CD4-positive, alpha-beta T cell treated with Interleukin-6 for 4 hours (primary cell): Measurements from ENCODE around the gene EMX1.

ENCODE experiments used
- DNase-seq: peaks from one replicate; pipeline ENCODE4 v3.0.0-alpha.2; 2020; ENCODE audit warnings: mixed read lengths

Gene EMX1

DNA sequence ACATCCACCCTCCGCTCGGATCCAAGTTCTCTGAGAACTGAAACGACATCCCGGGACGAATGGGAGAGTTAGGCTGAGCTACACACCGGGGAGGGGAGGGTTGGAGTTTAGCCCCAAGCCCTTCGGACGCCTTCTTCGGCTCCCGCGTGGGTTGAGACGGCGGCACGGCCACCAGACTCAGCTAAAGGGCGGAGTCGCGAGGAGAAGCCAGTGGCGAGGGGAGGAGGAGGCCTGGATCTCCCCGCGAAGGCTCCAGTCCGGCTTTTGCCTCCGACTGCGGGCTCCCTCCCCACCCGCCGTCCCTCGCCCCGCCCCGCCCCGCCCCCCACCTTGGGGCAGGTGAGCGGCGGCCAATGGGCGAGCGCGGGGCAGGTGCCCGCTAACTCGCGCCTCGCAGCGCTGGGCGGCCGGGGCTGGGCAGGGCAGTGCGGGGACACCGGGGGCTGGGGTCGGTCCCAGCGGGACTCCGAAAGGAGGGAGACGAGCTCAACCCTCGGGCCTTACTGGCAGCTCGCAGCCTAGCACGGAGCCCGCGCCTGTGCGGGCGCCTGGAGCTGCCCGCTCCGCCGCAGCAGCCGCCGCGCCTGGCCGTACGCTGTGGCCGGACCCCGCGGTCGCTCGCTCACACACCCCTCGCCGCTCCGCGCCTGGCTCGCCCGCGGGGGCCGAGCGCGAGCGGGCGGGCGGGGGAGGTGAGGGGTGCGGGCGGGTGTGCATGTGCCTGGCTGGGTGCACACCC, at the start of gene EMX1:
EMX1 (plus strand) TSS at position 382 of the 739 bp plus-strand sequence; CDS start at position 716, 334 bp downstream.
- DNase-seq, result peak; percentile 59

DNA sequence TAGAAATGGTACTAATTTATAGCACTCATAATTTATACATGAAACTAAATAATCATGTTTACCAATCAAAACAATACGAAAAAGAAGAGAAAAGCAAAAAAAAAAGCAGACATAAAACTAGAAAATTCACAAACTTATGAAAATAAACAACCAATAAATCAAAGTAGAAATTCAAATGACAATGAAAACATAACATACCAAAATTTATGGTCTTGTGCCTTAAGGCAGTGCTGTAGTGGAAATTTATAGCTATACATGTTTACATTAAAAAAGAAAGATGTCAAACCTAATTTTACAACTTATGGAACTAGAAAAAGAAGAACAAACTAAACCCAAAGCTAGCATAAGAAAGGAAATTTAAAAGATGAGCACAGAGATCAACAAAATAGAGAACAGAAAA, 46.3 kb upstream of the EMX1 start:
- no peak for DNase-seq

DNA sequence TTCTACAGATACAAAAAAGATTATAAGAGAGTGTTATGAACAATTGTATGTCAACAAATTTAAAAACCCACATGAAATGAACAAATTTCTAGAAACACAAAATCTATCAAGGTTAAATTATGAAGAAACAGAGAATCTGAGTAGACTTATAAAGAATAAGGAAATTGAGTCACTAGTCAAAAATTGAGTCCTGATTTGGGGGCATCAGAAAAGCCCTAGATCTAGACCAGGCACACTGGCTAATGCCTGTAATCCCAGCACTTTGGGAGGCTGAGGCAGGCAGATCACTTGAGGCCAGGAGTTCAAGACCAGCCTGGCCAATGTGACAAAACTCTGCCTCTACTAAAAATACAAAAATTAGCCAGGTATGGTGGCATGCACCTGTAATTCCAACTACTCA, 45.4 kb upstream of the EMX1 start:
- DNase-seq, result no peak

DNA sequence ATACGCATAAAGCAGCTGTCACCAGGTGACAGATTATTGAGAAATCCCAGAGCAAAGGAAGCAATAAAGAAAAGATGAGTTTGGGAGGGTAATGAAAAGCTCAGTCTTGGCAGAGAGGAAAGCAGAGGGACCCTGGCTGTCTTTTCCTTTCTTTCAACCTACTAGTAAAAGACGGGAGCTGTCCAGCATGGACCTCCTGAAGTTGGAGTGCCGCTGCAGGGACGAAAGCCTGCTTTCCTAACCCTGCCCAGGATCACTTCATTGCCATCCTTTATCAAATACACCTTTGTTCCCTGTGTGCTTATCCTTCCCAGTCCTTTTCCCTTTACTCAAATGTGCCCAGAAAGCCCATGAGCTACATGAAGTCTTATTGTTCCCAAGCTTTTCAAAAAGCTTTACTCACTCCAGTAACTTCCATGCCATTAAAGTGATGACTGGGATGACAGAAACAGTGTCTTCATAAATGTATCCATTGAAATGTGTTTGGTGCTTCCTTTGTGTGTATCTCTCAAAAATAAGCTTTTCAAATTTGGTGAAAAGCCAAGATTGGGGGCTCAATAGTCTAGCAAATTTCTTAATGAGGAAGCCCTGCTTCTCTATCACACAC, 33.9 kb upstream of the EMX1 start:
- no peak for DNase-seq

DNA sequence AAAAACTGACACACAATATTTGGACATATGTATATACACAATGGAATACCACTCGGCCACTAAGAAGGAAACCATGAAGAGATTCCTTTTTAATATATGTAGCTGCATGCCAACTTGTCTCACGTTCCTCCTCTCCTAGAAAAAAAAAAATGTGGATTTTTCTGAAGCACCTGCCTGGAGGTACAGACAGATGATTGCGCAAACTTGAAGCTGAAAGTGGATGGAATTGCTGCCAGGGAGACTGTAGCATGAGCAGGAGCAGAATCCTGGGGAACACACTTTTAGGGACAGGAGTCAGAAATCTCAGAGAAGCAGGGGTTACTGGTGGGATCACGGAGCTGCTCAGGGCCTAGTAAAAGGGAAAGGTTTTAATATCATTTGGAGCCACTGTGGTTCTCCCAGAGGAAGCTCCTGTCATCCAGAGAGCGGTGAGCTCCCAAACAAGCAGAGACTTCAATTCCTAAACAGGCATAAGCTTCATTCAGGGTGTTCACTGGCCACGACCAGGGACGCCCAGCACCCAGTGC, 30.8 kb upstream of the EMX1 start:
- no peak for DNase-seq

DNA sequence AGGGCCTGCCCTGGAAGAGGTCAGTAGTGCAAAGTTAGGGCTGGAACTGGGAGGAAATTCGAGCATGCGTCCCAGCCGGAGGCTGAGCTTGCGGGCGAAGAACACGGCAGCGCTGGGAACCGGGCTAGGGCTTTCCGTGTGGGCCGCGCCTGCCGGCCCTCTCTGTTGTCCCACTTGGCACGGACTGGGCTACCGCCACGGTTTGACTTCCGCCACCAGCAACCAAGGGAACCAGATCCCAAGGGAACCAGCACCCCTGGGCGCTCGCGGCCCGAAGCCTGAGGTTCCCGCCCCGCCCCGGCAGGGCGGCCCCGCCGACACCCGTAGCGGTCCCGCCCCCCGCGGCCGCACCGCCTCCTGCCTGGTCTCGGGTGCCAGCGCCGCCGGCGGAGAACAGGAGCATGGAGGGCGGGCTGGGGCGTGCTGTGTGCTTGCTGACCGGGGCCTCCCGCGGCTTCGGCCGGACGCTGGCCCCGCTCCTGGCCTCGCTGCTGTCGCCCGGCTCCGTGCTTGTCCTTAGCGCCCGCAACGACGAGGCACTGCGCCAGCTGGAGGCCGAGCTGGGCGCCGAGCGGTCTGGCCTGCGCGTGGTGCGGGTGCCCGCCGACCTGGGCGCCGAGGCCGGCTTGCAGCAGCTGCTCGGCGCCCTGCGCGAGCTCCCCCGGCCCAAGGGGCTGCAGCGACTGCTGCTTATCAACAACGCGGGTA, 30.1 kb upstream of the EMX1 start, which contains the start of gene SPR:
SPR (plus strand) TSS at position 377 of the 708 bp plus-strand sequence; CDS start at position 402, 25 bp downstream.
- DNase-seq, result peak; percentile 61

DNA sequence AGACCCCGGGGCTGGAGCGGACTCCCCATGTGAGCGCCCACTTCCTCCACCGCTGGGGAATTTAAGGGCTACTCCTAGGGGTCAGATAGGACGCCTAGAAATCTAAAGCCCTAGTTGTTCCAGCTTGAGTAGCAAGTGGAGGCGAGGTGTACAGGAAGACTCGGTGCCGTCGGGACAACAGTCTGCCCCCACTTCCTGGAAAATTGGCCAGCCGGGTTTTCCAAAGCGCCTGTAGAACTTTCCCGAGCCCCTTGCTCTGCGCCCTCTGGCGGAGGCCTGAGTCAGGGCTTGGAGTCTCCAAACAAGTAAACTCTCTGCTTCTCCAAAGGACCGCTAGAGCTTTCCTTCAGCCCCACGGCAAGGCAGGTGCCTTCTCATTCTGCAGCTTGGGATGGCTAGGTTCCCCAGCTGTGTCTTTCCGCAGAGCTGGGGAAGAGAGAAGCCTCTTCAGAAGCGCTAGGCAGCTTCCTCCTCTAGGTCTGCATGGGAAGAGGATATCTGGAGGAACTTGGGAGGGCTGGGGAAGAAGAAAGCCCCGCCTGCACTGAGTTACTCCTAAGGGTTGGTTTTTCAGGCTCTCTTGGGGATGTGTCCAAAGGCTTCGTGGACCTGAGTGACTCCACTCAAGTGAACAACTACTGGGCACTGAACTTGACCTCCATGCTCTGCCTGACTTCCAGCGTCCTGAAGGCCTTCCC, 29.4 kb upstream of the EMX1 start:
- DNase-seq, result peak; percentile 54

DNA sequence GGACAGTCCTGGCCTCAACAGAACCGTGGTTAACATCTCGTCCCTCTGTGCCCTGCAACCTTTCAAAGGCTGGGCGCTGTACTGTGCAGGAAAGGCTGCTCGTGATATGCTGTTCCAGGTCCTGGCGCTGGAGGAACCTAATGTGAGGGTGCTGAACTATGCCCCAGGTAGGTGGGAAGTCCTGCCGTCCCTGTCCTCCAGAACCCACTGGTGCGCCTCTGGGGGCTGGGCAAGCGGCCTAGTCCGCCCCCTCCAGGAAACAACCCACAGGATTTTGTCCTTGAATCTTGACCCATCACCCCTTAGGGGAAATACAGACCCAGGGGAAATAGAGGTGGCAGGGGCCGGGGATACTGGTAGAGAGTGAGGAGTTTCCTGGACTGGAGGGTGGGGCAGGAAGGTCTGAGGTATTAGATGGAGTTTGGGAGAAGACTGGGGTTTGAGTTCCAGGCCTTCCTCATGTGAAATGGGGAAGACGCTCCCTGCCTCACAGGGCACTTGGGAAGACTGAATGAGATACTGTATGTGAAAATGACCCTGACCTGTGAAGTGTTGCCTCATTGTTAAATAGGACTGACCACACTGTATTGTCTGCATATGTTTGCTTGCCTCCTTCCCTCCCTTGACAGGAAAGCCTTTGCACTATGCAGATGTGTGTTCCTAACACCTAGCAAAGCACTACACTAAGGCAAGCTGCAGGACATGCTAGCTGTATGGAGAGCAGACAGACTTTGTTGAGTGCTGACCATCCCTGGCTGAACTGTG, 28.7 kb upstream of the EMX1 start:
- DNase-seq, result no peak

DNA sequence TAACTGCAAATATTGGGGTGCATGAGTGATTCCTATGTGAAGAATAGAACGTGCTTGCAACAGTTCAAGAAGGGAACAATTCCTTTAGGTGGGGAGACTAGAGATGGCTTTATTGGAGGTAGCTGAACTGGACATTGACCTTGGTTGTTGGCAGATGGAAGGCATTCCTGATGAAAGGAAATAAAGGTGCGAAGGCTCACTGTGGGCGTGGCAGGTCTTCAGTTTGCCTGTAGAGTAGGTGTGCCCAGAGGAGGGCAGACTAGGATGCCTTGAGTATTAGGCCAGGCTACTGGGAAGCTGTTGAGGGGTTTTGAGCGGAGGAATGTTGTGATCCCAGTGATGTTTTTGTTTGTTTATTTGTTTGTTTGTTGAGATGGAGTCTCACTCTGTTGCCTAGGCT, 27.3 kb upstream of the EMX1 start:
- no peak for DNase-seq

DNA sequence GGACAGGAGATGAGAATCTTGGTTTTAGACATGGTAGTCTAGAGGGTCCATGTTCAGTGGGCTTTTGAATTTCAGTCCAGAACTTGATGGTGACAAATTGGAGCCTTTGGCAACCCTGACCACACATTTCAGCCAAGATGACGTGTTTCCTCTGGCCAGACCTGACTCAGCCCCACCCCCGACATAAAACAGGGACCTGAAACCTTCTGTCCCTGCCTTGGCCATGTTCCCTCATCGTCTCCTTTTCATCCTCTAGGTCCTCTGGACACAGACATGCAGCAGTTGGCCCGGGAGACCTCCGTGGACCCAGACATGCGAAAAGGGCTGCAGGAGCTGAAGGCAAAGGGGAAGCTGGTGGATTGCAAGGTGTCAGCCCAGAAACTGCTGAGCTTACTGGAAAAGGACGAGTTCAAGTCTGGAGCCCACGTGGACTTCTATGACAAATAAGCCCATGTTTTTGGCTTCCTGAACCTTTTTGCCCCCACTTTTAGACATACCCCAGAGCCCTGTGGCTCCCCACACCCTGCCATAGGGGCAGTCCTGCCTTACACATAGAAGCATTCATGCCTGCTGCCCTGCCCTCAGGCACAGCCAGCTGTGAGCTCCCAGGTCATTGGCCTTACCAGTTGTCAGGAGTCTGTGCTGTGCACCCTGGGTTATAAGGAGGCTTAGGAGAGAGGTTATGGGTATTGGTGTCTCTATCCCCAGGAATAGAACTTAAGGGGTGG, 26.1 kb upstream of the EMX1 start:
- DNase-seq, result no peak

DNA sequence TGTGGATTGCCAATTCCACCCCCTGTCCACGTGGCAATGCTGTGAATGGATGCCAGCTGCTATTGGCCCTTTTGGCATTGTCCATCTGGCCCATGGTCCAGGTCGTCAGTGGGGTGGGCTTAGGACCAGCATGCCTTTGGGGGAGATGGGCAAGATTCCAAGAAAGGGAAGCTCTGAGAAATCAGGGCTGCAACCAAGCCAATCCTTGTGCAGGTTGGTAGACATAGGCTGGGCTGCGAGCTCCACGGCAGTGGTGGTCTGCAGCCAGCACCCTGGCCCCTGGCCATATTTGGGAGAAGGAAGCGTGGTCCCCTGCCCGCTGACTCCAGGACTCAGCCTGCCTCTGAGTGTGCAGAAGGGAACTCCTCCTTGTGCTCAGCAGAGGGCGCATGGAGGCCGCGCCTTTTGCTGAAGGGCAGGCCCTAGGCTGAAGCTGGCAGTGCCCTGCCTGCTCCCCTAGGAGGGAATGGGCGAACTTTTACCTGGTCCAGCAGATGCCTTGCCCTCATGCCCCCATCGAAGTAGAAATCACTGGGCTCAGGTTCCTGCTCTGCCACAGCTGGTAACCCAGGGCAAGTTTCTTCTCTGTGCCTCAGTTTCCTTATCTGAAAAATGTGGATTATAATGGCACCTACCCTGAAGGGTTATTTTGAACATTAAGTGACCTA, 24.7 kb upstream of the EMX1 start:
- DNase-seq, result peak; percentile 56

DNA sequence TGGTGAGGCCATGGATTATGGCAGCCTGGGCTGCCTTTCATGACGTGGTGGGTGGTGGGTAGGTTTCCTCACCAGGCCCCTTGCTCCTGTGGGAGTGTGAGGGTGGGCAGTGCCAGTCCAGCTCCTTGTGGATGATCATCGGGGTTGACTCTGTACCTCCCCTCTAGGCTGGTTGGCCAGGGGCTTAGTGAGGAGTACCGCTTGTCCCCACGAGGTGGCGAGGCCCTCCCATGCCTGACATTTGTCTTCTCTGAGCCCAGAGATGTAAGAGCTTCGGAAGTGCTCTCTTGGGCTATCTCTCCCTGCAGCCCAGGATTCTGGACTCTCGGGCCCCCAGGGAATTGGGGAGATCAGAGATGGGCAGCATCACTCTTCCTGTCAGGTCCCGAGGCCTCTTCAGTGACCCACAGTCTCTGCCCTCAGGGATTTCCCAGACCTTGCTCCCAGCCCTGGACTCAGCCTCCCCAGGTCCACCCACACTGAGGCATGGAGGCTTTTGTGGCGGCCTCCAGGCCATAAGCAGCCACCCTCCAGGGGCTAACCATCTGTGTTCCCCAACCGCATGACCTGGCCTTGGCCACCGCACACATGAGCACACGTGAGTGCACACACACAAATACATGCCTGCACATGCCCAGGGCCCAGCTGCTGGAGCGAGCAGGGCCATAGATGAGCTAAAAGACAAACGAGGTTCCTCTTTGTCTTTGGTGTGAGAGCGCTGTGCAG, 23.6 kb upstream of the EMX1 start:
- DNase-seq, result peak; percentile 20

DNA sequence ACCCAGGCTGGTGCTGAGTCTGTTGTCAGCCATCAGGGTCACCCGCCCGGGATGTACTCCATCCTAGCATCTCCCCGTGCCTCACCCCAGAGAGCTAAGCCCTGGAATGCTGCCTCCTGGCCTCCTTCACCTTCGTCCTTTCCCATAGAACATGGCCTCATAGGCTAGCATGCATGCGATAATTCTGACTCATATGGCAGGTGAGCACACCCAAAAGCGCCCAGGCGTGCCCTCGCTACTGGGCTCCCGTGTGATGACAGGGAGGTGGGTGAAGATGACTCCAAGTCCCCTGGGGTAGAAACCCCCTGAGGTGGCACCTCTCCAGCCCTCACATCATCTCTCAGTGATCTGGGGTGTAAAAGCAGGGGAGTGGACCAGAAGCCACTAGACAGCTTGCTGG, 22.8 kb upstream of the EMX1 start:
- no peak for DNase-seq

DNA sequence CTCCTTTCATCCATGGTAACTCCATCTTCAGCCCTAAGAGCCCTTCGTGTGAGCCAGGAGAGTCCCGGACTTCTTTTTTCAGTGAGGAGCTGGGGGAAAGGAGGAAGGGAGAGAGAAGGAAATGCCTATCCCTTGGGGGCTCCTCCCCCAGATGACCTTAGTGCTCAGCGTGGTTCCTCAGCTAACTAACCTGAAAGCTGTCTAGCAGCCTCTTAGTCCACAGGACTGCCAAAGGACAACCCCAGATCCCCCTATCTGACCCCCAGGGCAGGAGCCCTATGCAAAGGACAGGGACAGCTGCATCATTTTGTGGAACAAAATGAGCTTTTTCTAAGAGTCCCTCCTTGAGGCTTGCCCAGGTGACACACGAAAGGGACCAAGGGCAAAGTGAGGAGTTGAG, 22.2 kb upstream of the EMX1 start:
- no peak for DNase-seq

DNA sequence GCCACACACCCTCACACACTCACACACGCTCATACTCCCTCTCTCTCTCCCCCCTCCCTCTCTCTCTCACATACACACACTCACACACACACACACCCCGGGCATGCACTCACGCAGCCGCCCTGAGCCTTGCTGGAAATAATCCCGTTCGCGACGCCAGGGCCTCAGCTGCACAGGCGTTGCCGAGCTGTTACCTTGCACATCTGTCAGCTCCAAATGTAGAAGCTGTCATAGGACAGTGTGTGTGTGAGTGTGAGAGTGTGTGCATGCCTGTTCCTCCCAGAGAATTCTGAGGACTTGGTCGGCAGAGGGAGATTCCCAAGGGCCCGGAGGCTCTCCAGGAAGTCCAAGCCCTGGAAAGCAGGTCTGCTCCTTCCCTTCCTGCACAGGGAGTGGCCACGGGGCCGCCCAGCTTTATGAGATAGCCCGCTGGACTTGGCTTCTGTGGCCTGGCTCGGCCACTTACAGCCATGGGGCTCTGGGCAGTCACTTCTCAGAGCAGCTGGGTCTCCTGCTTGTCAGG, 21.5 kb upstream of the EMX1 start:
- DNase-seq, result no peak

DNA sequence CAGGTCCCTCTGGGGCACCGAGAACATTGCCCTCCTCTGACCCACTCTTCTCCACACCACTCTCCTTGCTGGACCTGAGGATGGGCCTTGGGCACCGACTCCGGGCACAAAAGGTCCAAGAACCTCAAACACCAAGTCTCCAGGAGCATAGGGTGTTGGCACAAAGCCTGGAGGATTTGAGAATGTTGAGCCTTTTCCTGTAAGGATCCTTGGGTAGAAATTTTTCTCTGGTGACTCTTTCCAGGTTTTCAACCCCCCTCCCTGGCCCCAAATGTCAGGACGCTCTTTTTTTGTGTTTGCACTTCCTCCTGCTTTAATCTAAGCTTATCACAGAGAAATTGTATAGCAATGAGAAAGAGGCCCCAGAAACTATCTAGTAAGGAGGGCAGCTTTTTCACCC, 20.9 kb upstream of the EMX1 start:
- no peak for DNase-seq

DNA sequence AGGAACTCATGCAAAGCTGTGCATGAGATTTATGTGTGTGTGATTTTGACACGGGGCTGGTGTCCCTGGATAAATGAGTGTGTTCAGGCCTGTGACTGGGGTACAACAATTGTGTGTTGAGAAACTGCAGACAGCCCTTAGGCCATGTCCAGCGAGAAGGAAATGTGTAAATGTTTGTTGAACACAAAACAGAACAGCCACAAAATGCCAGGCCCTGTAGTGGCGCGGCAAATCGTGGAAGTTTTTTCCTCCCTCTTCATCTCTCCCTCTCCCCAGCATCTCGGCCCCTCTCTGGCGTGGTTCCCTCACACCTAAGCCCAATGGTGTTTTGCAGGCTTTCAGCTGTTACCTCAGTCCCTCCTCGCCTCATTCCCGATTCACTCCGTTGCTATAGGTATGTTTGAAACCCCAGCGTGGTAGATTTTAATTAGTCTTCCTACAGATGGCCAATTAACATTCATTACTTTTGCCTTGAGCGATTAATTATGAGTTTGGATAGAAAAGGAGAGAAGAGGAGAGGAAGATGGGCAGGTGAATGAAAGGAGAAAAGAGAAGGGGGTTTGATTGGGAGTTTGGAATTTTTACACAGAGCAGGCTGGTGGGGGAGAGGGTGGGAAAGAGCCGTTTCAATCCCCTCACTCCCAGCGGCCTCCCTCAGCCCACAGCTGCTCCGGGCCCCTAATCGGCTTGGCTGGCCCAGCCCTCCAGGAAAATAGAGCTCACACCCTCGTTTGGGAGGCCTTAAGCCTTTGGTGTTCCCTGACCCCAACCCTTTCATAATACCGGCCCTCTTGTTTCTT, 19.3 kb upstream of the EMX1 start:
- DNase-seq, result no peak

DNA sequence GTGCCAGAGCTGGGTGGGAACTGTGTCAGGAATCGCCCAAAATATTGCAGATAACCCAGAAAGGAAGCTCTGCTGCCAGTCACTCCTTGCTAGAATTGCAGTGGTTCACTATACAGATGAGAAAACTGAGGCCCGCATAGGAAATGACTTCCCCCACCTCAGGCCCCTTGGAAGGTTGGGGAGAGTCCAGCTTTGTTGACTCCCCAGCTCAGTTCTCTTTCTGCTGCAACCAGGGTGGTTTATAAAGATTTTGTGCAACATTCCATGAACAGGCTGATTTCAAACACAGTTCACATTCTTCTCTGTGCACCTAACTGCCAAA, 18.8 kb upstream of the EMX1 start:
- DNase-seq, result no peak

DNA sequence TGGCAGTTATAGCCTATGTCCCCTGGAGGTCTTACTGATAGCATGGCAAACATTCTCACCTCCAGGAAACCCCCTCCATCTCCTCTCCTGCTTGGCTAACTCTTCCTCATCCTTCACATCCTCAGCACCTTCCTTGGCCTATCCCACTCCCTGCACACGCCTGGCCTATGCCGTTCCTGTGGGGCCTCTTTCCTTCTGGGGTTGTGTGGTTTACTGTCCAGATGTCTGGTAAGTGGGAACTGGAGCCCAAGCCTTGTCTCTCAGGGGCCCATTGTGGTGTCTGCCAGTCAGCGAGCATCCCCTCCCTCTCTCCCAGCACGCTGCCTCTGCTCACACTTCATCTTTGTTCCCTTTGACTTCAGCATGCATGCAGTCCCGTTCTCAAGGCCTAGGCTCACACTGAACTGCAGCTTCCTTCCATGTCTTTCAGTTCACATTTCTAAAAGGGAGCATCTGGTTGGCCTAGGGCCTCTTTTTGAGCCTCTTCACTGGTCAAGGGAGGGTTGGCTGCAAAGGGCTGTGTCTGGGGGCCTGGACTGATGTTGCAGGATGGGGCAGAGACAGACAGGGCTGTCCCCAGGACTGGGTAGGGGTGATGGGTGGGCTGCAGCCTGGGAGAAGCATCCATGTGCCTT, 17.0 kb upstream of the EMX1 start:
- no peak for DNase-seq
